Measurements from ENCODE around the gene CNBD2.

CNBD2 gene

DNA sequence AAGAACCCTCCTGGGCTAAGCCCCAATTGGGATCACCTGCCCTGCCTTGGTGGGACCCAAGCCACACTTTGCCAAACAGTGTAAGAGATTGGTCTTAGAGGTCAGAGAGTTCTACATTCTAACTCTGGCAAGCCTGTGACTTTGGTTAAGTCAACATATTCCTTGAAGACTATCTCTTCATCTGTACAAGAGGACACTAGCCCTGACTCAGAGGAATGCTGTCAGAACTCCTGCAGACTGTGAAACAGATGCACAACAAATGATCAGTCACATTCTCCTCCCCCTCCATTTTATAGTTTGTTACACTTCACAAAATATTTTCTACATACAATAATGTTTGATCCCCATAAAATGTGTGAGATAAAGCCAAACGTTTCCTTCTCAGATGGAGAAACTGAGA is 94.4 kb downstream of the CNBD2 start:
- ChIA-PET CTCF (no interaction called here), POLR2A (interaction anchor here (0.6 kb wide), 1 partner anchor 12 kb away, joined by 6 read pairs; no protein-coding TSS in a partner anchor)
- H3K36me3 ChIP-seq (ENCODE audit: control insufficient read depth in 2 of 2, insufficient read depth in 1 of 2, low read length in 2 of 2): no peaks in the 10 kb centered on the region
- H3K9me3 ChIP-seq (ENCODE audit: control insufficient read depth, insufficient read depth, low read depth, low read length): no peaks in the 10 kb centered on the region
- no peak for TF ChIP-seq SCRT1 (tag by site-specific recombination; IDR thresholded peaks at IDR 0.05; ENCODE audit: borderline replicate concordance)
- TF ChIP-seq ZNF175 (tag by site-specific recombination; IDR thresholded peaks at IDR 0.05): no peak
- TF ChIP-seq ZNF23 (tag by site-specific recombination; IDR thresholded peaks at IDR 0.05; ENCODE audit: borderline replicate concordance): no peak
- 0 out of 2 replicates have a peak, but pooled peaks have one; percentile 7 for TF ChIP-seq ZBTB17 (tag by site-specific recombination; IDR thresholded peaks at IDR 0.05)
- H3K27ac ChIP-seq (ENCODE audit: extremely low read depth, low read depth, low read length): no peak overlapping the region
- no peak overlapping the region for H3K4me3 ChIP-seq (ENCODE audit: low read depth, low read length)
- no peaks in the 10 kb centered on the region for H3K4me1 ChIP-seq (ENCODE audit: control insufficient read depth, insufficient read depth, low read length)

DNA sequence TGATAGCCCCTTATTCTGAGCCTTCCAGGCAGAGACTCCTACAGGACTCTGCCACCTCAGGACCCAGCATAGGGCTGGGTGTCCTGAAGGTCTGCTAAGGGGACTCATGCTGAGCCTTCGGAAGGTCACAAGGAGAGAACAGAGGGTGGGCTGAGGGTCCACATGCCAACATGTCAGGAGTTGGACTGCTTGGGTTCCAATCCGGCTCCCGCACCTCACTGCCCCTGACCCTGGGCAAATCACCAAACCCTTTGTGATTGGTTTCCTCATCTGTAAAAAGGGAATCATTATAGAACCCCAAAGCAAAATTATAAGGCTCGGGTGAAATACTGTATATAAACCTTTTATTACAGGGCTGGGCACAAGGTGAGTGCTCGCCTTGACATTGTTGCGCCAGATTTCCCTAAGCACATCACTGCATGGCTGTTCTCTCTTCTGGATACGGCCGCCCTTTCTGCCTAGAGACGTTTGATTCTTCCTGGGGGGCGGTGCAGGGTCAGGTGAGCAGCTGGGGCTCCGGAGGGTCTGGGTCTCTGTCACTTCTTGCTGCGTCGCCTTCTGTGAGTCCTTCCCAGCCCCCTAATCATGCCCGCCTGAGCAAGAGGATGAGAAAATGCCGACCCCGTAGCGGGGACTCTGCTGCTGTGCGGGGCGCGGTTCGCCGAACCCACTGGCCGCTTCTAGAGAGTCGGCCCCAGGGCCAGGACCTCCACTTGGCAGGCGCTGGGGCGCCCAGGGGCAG is 95.7 kb downstream of the CNBD2 start:
- peak overlapping the region; percentile 41 for H3K4me3 ChIP-seq (ENCODE audit: low read depth, low read length)
- H3K9me3 ChIP-seq (ENCODE audit: control insufficient read depth, insufficient read depth, low read depth, low read length): no peaks in the 10 kb centered on the region
- ChIA-PET CTCF (interaction anchor here (0.6 kb wide), 2 partner anchors 33 to 92 kb away, joined by 3 read pairs; no protein-coding TSS in a partner anchor), POLR2A (interaction anchor here (0.7 to 1.1 kb wide), 3 partner anchors 11 to 29 kb away, joined by 3 to 7 read pairs (median 3); no protein-coding TSS in a partner anchor)
- H3K36me3 ChIP-seq (ENCODE audit: control insufficient read depth in 2 of 2, insufficient read depth in 1 of 2, low read length in 2 of 2): no peaks in the 10 kb centered on the region
- H3K4me1 ChIP-seq (ENCODE audit: control insufficient read depth, insufficient read depth, low read length): no peaks in the 10 kb centered on the region
- no peak overlapping the region for H3K27ac ChIP-seq (ENCODE audit: extremely low read depth, low read depth, low read length)
- TF ChIP-seq ZBTB48 (tag by site-specific recombination; IDR thresholded peaks at IDR 0.05): peak; percentile 19; the same call in 1 of the 2 replicates
- no peak for TF ChIP-seq SP3 (tag by site-specific recombination; IDR thresholded peaks at IDR 0.05)
- no peak for TF ChIP-seq RBAK (tag by site-specific recombination; IDR thresholded peaks at IDR 0.05)
- TF ChIP-seq, protein P1, sequence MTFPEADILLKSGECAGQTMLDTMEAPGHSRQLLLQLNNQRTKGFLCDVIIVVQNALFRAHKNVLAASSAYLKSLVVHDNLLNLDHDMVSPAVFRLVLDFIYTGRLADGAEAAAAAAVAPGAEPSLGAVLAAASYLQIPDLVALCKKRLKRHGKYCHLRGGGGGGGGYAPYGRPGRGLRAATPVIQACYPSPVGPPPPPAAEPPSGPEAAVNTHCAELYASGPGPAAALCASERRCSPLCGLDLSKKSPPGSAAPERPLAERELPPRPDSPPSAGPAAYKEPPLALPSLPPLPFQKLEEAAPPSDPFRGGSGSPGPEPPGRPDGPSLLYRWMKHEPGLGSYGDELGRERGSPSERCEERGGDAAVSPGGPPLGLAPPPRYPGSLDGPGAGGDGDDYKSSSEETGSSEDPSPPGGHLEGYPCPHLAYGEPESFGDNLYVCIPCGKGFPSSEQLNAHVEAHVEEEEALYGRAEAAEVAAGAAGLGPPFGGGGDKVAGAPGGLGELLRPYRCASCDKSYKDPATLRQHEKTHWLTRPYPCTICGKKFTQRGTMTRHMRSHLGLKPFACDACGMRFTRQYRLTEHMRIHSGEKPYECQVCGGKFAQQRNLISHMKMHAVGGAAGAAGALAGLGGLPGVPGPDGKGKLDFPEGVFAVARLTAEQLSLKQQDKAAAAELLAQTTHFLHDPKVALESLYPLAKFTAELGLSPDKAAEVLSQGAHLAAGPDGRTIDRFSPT (tag by site-specific recombination; IDR thresholded peaks at IDR 0.05): peak; percentile 55
- TF ChIP-seq ZBTB17 (tag by site-specific recombination; IDR thresholded peaks at IDR 0.05): no peak
- no peak for TF ChIP-seq ZNF174 (tag by site-specific recombination; IDR thresholded peaks at IDR 0.05)
- no peak for TF ChIP-seq KLF16 (tag by site-specific recombination; IDR thresholded peaks at IDR 0.05)
- peak; percentile 51; the same call in 1 of the 2 replicates for TF ChIP-seq ZIC2 (tag by site-specific recombination; IDR thresholded peaks at IDR 0.05)
- 0 out of 2 replicates have a peak, but pooled peaks have one; percentile 86 for TF ChIP-seq ZNF561 (tag by site-specific recombination; IDR thresholded peaks at IDR 0.05; ENCODE audit: borderline replicate concordance)
- TF ChIP-seq GLIS1 (tag by site-specific recombination; IDR thresholded peaks at IDR 0.05): peak; percentile 85
- no peak for TF ChIP-seq ZNF132 (tag by site-specific recombination; IDR thresholded peaks at IDR 0.05; ENCODE audit: borderline replicate concordance)
- TF ChIP-seq ZNF48 (tag by site-specific recombination; IDR thresholded peaks at IDR 0.05): no peak
- TF ChIP-seq ZNF354C (tag by site-specific recombination; IDR thresholded peaks at IDR 0.05; ENCODE audit: borderline replicate concordance, low read depth): no peak
- TF ChIP-seq BCL11A (tag by site-specific recombination; IDR thresholded peaks at IDR 0.05; ENCODE audit: low read depth): no peak
- TF ChIP-seq, protein P2, sequence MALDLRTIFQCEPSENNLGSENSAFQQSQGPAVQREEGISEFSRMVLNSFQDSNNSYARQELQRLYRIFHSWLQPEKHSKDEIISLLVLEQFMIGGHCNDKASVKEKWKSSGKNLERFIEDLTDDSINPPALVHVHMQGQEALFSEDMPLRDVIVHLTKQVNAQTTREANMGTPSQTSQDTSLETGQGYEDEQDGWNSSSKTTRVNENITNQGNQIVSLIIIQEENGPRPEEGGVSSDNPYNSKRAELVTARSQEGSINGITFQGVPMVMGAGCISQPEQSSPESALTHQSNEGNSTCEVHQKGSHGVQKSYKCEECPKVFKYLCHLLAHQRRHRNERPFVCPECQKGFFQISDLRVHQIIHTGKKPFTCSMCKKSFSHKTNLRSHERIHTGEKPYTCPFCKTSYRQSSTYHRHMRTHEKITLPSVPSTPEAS (tag by site-specific recombination; IDR thresholded peaks at IDR 0.05): no peak
- no peak for TF ChIP-seq ZNF292 (tag by site-specific recombination; IDR thresholded peaks at IDR 0.05; ENCODE audit: borderline replicate concordance, low read depth)
- 0 out of 2 replicates have a peak, but pooled peaks have one; percentile 5 for TF ChIP-seq ZSCAN30 (tag by site-specific recombination; IDR thresholded peaks at IDR 0.05)
- no peak for TF ChIP-seq ZNF112 (tag by site-specific recombination; IDR thresholded peaks at IDR 0.05)
- TF ChIP-seq, protein P3, sequence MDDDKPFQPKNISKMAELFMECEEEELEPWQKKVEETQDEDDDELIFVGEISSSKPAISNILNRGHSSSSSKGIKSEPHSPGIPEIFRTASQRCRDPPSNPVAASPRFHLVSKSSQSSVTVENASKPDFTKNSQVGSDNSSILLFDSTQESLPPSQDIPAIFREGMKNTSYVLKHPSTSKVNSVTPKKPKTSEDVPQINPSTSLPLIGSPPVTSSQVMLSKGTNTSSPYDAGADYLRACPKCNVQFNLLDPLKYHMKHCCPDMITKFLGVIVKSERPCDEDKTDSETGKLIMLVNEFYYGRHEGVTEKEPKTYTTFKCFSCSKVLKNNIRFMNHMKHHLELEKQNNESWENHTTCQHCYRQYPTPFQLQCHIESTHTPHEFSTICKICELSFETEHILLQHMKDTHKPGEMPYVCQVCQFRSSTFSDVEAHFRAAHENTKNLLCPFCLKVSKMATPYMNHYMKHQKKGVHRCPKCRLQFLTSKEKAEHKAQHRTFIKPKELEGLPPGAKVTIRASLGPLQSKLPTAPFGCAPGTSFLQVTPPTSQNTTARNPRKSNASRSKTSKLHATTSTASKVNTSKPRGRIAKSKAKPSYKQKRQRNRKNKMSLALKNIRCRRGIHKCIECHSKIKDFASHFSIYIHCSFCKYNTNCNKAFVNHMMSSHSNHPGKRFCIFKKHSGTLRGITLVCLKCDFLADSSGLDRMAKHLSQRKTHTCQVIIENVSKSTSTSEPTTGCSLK (tag by site-specific recombination; IDR thresholded peaks at IDR 0.05): no peak
- TF ChIP-seq ZNF335 (tag by site-specific recombination; conservative IDR thresholded peaks at IDR 0.05): peak; percentile 77; the same call in 1 of the 2 replicates
- TF ChIP-seq ZNF140 (tag by site-specific recombination; IDR thresholded peaks at IDR 0.05): no peak
- no peak for TF ChIP-seq ZNF664 (tag by site-specific recombination; IDR thresholded peaks at IDR 0.05)
- no peak for TF ChIP-seq ZBTB20 (tag by site-specific recombination; IDR thresholded peaks at IDR 0.05)
- TF ChIP-seq YY2 (tag by site-specific recombination; IDR thresholded peaks at IDR 0.05): peak; percentile 26; the same call in 1 of the 2 replicates
- no peak for TF ChIP-seq ZNF184 (tag by site-specific recombination; IDR thresholded peaks at IDR 0.05)
- TF ChIP-seq ZNF341 (tag by site-specific recombination; IDR thresholded peaks at IDR 0.05; ENCODE audit: low read depth): peak; percentile 70
- peak; percentile 80 for TF ChIP-seq ZXDB (tag by site-specific recombination; IDR thresholded peaks at IDR 0.05)
- TF ChIP-seq ZNF843 (tag by site-specific recombination; IDR thresholded peaks at IDR 0.05): no peak
